Stimulated activated CD8-positive, alpha-beta memory T cell treated with anti-CD3 and anti-CD28 coated beads, Interleukin-4, amount 100 ng/mL, for 1 hour (primary cell): ENCODE results near the gene ZBTB38.

Experiments
- DNase-seq, 2 donors: peaks; one replicate each; pipeline ENCODE4 v3.0.0-alpha.2; 2020; ENCODE audit warnings: low read depth in 2 of 2, low spot score in 1 of 2

The ZBTB38 gene

DNA sequence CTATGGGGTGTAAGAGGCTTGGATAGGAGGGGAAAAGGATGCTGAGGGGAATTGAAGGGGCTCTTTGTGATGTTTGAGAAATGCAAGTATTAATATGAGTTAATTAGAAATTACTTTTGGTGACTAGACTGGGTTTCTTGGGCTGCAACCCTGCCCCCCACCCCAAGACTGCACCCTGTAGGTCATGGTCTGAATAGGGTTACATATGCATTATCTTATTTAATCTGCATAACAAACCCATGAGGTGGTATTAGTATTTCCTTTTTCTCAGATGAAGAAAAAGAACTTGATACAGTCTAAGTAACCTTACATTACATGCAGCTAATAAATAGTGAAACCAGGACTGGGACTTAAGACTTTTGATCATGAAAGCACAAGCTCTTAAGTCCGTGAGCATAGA lies 5.6 kb upstream of the ZBTB38 start:
- DNase-seq, result no peak

DNA sequence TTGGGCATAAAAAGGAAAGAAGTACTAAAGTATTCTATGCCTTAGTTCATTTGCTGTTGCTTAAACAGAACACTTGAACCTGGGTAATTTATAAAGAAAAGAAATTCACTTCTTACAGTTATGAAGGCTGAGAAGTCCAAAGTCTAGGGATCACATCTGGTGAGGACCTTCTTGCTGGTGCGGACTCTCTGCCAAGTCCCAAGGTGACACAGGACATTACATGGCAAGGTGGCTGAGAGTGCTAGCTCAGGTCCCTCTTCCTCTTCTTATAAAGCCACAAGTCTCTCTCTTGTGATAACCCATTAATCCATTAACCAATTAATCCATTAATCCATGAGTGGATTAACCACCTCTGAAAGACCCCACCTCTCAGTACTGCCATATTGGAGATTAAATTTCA lies 3.1 kb upstream of the ZBTB38 start:
- no peak for DNase-seq

DNA sequence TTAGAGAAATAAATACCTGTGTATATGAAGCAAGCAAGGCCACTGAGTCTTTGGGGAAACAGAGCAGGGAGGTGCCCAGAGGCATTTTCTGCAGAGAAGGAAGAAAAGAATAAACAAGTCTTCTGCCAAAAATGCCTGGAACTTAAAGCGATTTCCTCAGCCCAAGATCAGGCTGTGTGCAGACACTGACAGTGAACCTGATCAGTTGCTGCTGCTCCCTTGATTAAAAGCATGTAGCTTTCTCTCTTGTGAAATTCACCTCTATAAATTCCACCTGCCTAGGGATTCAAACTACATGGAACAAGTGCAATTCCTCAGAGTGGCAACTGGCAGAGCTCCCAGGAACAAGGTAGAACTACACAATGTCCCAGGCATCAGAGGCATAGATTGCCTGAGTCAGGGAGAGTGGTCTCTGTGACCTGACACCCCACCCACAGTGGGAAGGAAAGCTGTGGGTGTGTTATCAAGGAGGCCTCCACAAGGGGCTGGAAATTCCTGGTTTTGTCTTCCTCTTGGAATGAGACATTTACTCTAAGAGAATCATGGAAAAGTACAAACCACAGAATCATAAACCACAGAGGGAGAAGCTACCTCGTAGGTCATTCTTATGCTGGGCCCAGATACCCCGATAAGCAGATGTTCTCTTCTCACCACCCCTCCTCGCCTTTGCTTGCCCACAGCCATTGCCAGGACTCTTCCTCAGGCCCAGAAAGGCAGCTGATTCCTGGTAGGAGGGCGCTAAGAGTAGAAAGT lies 1.8 kb upstream of the ZBTB38 start:
- DNase-seq, result no peak

DNA sequence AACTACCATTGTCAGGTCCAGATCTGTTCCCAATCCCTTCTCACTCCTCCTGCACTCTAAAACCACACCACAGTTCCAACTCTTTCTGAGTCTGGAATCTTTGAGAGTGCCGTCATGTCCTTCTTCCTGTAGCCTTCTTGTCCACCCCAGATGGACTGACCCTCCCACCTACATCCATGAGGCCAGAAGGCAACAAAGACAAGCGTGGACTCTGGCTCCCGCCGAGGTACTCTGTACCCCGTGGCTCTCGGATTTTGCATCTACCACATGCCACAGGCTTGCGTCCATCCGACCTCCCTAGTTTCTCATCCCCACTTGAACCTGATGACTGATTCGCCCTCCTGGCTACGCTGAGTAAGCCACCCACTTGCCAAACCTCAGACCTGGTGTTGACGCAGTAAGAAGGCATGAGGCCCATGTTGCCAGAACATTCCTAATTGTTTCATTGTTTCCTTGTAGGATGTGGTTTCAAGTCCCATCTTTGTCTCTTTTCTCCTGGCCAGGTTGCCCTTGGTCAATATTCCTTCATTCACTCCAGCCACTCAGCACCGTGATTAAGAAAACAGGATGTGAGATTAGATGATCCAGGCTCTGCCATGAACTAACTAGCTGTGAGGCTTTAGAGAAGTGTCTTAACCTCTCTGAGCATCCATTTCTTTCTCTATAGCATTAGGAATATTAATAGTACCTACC lies 1.1 kb upstream of the ZBTB38 start:
- DNase-seq, result no peak

DNA sequence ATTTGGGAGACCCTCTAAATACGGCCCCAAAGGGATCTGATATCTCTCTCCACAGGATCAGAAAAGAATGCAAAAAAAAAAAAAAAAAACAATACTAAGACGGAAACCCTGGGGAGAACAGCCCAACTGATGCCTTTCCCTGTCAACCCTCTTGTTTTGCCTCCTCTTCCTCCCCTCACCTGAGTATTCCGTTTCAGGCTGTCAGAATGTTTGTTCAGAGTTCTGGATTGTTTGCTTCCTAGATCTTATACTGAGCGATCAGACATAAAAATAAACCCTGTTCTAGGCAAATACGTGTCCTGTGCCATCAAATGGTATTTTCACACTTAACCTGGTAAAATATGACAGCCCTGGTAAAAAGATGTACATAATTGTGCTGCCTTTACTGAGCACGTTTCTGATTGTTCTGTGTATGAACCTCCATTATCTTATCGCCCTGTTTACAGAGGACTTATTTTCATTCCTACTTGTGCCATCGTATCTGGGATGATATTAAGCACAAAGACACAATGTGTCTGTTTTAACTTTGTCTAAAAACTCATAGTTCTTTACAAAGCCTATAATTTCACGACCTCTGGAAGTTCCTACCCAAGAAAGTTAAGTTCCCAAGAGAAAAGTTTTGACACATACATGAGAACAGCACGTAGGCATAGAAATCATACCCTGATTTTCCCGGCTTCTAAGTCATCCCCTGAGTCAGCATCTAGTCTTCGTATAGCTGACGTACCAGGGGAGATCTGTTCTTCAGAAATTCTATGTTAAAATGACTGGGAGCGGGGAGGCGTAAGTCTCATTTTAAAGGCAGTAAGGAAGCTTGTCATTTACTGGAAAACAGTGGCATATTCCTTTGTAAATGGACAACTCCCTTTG lies 856 bp downstream of the ZBTB38 start:
- no peak for DNase-seq

DNA sequence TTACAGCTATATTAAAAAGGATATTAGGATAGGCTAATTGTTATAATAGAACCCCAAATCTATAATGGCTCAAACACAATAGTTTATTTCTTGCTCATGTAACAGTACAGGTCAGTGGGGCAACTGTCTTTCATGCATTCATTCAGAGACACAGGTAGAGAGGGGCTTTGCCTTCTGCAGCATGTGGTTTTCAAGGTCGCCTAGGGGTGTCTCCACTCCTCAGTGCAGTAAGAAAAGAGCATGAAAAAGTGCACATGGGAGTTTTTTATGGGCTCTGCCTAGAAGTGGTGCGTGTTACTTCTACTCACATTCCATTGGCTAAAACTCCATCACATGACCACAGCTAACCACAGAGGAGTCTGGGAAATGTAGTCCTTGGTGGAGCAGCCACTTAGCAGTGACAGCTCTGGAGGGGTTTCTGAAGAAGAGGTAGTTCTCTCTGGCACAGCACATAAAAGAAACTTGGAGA lies 1.8 kb downstream of the ZBTB38 start:
- DNase-seq, result peak in 1 of 2 donors; percentile 4

DNA sequence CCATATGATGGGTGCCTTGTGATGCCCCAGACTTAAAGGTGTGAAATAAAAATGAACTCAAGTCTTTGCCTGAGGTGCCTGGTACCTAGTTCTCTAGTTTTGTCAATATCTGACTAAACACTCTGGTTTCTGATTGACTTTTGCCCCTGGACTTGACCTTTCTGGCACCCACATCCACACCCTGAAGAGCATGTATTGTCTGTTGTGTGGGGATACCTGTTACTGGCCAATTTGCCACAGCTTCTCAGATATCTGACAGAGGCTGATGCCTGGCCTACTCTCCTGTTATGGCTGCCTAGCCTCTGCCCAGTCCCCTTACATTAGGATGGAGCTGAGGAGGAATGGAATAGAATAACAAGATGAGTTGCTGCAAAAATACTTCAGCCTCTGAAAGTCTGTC lies 3.6 kb downstream of the ZBTB38 start:
- no peak for DNase-seq

DNA sequence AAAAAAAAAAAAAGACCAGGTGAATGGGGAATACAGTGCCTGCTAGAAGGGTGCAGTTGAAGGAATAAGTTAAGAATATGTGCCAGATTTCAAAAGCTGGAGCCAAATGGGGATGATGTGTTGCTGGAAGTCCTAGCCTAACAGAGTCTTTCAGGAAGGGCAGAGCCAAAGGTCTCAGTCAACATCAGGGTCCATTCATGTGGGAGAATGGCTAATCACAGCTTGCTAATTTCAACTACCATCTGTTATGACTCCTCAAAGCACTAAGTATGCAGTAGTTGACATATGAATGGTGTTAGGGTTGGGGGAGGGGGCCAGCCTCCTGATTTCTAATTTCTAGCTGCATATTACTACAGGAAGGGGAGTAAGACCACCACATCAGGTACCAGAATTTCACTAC lies 4.4 kb downstream of the ZBTB38 start:
- DNase-seq, result no peak

DNA sequence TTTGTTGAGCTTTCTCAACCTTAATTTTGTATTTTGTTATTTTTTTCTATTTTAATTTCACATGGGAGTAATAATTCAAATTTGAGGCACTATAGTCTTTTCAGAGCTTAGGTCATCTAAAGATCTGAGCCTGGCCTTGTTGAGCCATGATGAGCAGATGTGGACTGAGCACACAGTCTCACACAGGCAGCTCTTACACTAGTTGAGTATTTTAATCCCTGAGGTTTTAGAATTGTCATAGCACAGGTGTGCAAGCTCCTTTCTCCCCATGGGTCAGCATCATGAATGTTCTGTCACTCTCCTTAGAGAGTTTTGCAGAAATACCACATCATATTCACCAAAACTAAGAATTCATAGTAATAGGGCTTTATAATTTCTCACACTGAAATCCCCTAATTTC lies 4.9 kb downstream of the ZBTB38 start:
- DNase-seq, result no peak

DNA sequence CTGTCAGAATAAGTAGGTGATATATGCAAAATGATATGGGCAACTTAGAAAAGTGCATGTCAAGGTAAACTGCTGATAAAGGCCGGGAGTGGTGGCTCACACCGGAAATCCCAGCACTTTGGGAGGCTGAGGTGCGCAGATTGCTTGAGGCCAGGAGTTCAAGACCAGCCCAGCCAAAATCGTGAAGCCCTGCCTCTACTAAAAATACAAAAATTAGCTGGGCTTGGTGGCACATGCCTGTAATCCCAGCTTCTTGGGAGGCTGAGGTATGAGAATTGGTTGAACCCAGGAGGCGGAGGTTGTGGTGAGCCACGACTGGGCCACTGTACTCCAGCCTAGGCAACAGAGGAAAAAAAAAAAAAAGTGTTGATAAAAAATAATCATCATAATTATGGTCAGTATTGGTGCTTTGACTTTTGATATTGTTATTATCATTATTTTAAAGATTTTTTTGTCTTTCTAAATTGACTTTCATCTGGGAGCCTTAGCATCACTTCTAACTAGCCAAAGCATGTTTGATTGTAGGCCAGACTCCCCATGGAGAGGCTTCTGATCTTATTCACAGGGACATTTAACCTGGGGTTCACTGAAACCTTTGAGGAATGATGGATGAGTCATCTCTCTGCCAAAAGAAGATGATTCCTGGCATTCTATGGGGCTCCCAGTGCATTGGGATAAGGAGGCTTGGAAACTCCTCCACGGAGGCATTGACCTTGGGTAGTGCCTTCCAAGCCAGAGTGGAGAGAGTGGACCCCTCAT lies 5.6 kb downstream of the ZBTB38 start:
- no peak for DNase-seq

DNA sequence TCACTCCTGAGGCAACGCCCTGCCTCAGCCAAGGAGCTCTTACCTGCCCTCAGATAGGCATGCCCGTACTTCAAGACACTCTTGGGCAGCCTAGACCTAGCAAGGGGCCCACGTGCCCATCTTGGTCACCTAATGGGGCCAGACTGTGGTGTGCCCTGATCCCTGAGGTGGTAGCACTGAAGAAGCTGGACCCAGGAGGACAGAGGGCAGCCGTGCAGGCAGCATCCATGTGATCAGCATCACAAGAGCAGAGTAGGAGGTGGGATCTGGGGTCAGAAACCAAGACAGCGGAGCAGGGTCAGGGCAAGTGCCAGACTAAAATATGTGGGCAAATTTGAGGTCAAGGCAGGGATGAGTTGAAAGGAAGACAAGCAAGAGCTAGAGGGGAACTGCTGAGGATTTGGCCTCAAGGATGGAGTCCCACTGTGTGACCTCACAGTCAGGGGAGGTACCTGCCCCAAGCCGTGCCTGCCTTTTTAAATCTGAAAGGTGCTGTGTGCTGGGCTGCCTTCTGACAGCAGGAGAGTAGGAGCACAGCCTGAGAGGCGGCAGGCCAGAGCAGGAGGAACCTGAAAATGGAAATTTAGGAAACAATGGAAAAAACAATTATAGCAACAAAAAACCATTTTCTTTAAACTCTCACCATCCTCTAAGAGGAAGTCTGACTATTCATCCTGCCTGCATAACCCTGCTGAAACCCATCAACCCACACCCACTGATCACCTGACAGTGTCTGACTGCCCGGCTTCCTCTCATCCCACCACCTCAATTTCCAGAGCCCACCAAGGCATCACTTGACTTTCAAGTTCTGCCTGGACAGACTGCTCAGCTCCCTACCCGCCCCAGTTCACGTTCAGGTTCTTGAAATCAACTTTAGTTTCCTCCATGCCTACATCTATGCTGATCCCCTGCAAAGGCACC lies 7.3 kb downstream of the ZBTB38 start:
- DNase-seq, result no peak

DNA sequence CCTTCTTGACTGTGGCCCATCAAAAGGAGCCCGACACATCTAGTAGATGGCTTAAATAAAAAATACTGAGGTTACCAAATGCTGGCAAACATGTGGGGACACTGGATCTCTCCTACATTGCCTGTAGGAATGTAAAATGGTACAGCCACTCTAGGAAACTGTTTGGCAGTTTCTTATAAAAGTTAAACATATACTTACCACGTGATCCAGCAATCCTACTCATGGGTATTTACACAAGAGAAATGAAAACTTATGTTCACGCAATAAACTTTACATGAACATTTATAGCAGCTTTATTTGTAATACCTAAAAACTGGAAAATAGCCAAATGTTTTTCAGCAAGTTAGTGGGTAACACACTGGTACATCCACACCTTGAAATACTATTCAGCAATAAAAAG lies 9.1 kb downstream of the ZBTB38 start:
- no peak for DNase-seq

DNA sequence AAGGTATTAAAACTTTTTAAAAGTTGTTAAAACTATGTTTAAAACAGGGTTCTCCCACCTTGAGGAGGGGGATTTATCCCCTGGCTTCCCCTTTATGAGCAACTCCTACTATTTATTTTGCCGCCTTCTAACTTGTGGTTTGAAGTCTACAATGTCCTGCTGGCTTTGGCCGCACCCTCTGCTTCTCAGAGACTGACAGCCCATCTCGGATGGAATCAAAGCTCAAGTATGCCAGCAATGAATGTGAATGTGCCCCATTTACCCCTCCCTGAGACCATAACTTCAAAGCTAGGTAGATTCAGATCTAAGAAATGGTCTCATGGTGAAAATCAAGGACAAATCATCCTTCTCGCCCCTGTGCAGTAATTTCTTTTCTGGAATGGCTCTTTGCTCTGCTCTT lies 10.3 kb downstream of the ZBTB38 start:
- no peak for DNase-seq

DNA sequence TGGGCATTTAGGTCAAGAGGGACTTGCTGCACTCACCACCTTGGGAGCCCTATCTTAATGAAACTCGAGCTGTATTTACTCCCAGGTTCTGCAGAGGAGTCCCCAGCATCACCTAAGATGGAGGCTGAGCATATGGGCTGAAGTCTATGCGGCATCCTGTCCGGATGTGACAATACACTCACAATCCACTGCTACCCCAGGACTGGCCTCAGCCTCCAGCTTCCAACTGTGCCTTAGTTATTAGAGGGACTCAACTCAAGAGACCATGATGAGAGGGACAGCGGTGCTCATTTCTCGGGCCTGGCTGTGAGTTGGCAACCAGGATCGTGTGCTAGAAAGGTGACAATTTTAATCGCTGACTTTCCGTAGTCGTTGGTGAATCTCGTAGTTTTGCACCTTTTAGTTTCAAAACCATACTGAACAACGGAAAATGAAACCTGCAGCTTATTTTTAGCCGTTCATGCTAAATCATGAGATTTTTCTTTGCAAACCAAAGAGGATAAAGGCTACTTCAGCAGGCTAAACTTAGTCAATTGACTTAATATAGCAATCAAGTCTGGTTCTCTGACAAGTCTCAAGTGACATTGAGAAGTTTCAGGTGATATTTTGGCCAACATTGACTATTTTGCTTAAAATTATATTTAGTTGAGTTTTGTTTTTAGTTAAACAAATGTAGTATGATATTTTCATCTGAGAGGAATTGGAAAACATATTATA lies 11.1 kb downstream of the ZBTB38 start:
- no peak for DNase-seq

DNA sequence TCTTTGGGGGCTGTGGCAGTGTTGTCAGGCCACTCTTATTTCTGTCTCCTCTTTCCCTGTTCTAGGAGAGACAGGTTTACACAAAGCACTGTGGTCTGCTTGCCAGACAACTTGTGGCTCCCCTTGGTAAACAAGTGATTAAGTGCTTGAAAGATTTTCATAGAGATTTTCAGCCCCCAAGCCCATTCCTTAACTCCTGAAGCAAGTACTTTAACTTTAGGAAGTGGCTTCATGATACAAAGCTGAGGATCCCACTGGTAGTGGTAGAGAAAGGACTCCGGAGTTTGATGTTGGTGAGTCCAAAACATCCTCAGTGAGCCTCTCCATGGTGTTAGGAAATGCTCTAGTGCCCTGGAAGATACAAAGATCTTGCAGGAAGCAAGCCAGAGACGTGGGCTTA lies 12.0 kb downstream of the ZBTB38 start:
- DNase-seq, result no peak

DNA sequence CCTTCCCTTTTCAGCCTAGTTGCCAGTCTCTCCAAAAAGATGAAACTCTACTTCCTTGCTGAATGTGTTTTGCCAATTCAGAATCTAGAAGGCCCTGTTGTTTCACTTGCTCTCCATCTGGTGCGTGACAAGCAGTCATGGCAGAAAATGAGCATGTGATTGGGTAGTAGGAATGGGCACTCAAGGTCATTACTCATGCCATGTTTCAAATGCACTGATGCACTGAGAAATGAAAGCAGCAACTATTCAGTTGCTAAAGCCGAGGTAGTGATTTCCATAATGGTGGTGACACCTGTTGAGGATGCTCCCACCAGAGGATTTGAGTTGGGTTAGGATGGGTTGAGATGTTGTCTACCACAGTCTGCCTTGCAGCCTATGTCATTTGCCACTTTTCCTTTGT lies 12.7 kb downstream of the ZBTB38 start:
- DNase-seq, result no peak

DNA sequence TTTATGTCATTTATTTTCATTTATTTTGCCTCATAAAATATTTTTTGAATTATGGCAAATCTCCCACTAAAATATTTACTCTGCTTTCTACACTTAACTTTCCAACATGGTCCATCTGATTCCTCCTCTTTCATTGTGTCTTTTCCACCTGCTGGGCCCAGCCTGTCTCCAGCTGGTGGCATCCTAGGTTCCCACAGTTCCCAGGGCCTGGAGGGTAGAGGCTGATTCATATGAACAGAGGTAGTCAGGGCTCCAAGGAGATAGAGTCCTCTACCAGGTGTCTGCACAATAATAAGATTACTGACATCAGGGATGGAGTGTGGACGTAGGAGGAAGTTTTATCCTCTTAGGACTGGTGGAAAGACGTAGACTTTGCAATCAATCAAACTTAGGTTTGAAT lies 14.3 kb downstream of the ZBTB38 start:
- no peak for DNase-seq

DNA sequence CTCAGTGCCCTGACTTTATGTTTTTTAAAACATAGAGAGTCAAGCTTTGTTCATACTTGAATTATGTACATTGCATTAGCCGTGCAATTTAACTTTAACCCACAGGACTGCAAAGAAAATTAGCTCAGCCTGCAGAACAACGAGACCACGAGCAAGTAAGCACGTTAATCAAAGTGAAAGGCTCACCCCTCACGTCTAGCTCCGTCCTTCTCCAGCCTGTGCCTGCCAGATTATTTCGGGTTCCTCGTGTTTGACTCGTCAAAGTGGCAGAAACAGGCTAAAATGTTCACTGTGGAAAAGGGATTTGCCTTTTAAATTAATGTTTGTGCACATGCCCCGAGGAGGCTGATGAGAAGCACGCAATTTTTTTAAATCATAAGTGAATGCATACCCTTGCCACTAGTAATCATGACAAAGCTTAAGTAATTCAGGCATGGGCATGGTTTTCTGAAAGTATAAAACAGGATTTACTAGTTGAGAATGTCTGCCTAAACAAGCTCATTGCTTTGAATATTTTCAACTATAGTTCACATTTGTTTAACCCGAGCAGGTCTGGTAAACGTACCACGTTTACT lies 15.3 kb downstream of the ZBTB38 start:
- DNase-seq, result no peak

DNA sequence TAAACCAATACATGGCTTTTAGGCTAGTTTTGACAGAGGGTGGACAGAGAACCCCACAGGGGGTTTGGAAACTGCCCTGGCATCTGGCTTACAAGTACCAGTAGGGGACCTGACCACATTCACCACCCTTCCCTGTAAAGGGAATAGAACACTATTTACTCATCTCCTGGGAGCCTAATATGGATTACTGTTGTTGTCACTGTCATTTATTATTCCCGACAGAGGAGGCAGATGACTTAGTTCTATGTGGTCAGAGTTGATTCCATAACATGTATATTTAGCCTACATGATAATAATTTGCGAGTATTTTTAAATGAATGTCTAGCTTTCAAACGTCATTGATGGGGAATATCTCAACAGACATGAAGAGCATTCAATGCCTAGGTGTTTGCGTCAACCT lies 15.9 kb downstream of the ZBTB38 start:
- no peak for DNase-seq
